Testis (tissue), 2 donors: Measurements from ENCODE around the gene IL17RB.

Source experiments
- CTCF ChIP-seq, 3 experiments: fragments of 450-650 bp in 2 of 3; fragments of 200-600 bp in 1 of 3; sonication (generic) in 1 of 3; IDR thresholded peaks; one replicate each; pipeline ENCODE4 v1.5.1; 2016 to 2019; ENCODE audit warnings: antibody characterized with exemption in 3 of 3, mild to moderate bottlenecking in 2 of 3, moderate library complexity in 1 of 3
- POLR2A ChIP-seq: fragments of 450-650 bp; IDR thresholded peaks from one replicate; pipeline ENCODE4 v1.6.1; 2017; ENCODE audit warnings: antibody characterized with exemption, mild to moderate bottlenecking, moderate library complexity

GRCh38 chr3:53863145-53863544 lies 16.8 kb downstream of the IL17RB start:
- TF ChIP-seq CTCF (IDR thresholded peaks at IDR 0.05) = no peak
- no peak for TF ChIP-seq POLR2A
